HepG2 (cell line): Measurements from ENCODE around the gene KIF5B. TPM values are rescaled to one million over a fixed set of nuclear protein-coding genes. Genes with fewer than 3 reads are reported as not detected.

ENCODE experiments used
- EED ChIP-seq: sonication (generic); formaldehyde crosslinking; IDR thresholded peaks from 2 replicates; pipeline ENCODE4 v1.5.0; 2020; ENCODE audit warnings: mild to moderate bottlenecking, missing genetic modification reagents
- ELF3 ChIP-seq: IDR thresholded peaks from 2 replicates; pipeline ENCODE4 v1.6.1; 2016; ENCODE audit warnings: missing genetic modification reagents, missing compliant biosample characterization
- GABPA ChIP-seq, 2 experiments: IDR thresholded peaks; 2 replicates each; pipeline ENCODE4 v1.6.1; 2011 to 2016; ENCODE audit warnings: low read depth in 2 of 2, low read length in 1 of 2, missing biosample characterization in 1 of 2, missing genetic modification characterization in 1 of 2
- MIXL1 ChIP-seq: IDR thresholded peaks from 2 replicates; pipeline ENCODE4 v1.6.1; 2016
- PITX1 ChIP-seq: sonication (generic); formaldehyde crosslinking; IDR thresholded peaks from 2 replicates; pipeline ENCODE4 v1.5.1; 2020; ENCODE audit warnings: mild to moderate bottlenecking, missing genetic modification reagents
- RFX3 ChIP-seq: IDR thresholded peaks from 2 replicates; pipeline ENCODE4 v1.6.1; 2016; ENCODE audit warnings: missing biosample characterization, missing genetic modification reagents
- SOX13 ChIP-seq, 3 experiments: fragments of 450-650 bp in 1 of 3; sonication (generic) in 1 of 3; formaldehyde crosslinking in 1 of 3; IDR thresholded peaks in 2 of 3; conservative IDR thresholded peaks in 1 of 3; 2 replicates each; pipeline versions ENCODE4 v1.5.0 to v1.6.1; 2016 to 2020; ENCODE audit warnings: antibody characterized with exemption in 1 of 3, mild to moderate bottlenecking in 1 of 3, missing compliant biosample characterization in 1 of 3, missing genetic modification reagents in 1 of 3, moderate library complexity in 1 of 3
- TFDP2 ChIP-seq: sonication (generic); formaldehyde crosslinking; IDR thresholded peaks from 2 replicates; pipeline ENCODE4 v1.4.0; 2020; ENCODE audit warnings: missing genetic modification reagents
- ZBTB25 ChIP-seq: IDR thresholded peaks from 2 replicates; pipeline ENCODE4 v1.6.1; 2018; ENCODE audit warnings: missing genetic modification reagents
- ZBTB7B ChIP-seq: sonication (generic); formaldehyde crosslinking; IDR thresholded peaks from 2 replicates; pipeline ENCODE4 v1.4.0; 2020; ENCODE audit warnings: missing genetic modification reagents
- ZNF282 ChIP-seq: fragments of 450-650 bp; IDR thresholded peaks from 2 replicates; pipeline ENCODE4 v1.6.1; 2018; ENCODE audit not compliant: partially characterized antibody
- ZNF317 ChIP-seq: sonication (generic); formaldehyde crosslinking; IDR thresholded peaks from 2 replicates; pipeline ENCODE4 v1.5.0; 2020; ENCODE audit warnings: mild to moderate bottlenecking, missing genetic modification reagents
- ZNF337 ChIP-seq: sonication (generic); formaldehyde crosslinking; IDR thresholded peaks from 2 replicates; pipeline ENCODE4 v1.5.1; 2020; ENCODE audit warnings: missing genetic modification reagents, low read depth, mild to moderate bottlenecking, borderline replicate concordance
- ZNF777 ChIP-seq: sonication (generic); formaldehyde crosslinking; IDR thresholded peaks from 2 replicates; pipeline ENCODE4 v1.4.0; 2020; ENCODE audit warnings: missing genetic modification reagents
- polyA plus RNA-seq, 8 experiments: library from polyadenylated mRNA; depleted of rRNA in 3 of 8; stranded (reverse) in 7 of 8; unstranded in 1 of 8; fragments of >200 nt; fragmentation: Illumina TruSeq in 4 of 8; extraction: Trizol in 4 of 8; gene quantifications; 2 replicates each; pipeline versions ENCODE4 v1.2.1 to v1.2.3, GENCODE V29; 2011 to 2016; ENCODE audit warnings: low read depth in 4 of 8, missing spikeins in 1 of 8, mixed read lengths in 1 of 8; ENCODE audit not compliant: insufficient read depth in 1 of 8
- total RNA-seq, 5 experiments: library from RNA; depleted of rRNA; stranded (reverse); fragments of >200 nt; fragmentation: Illumina TruSeq; extraction: Trizol; gene quantifications; 2 replicates each; pipeline ENCODE4 v1.2.3, GENCODE V29; 2016; ENCODE audit warnings: low read depth in 1 of 5
- TF ChIP-seq, protein P1 (sequence below): sonication (generic); formaldehyde crosslinking; IDR thresholded peaks from 2 replicates; pipeline ENCODE4 v1.4.0; 2020; ENCODE audit warnings: mild to moderate bottlenecking, missing genetic modification reagents
- TF ChIP-seq, protein P2 (sequence below): IDR thresholded peaks from 2 replicates; pipeline ENCODE4 v1.6.1; 2016; ENCODE audit warnings: low read depth, control low read depth
- TF ChIP-seq, protein P3 (sequence below): sonication (generic); formaldehyde crosslinking; IDR thresholded peaks from 2 replicates; pipeline ENCODE4 v1.8.1; 2023; ENCODE audit warnings: mild to moderate bottlenecking, missing genetic modification reagents, borderline replicate concordance
- TF ChIP-seq, protein P4 (sequence below): IDR thresholded peaks from 2 replicates; pipeline ENCODE4 v1.6.1; 2016; ENCODE audit warnings: low read depth

Gene KIF5B
- total and polyA plus RNA-seq, 2 of the 13 experiments (the other 11 are each of a cell fraction or from before 2014, with no cell fraction given) = 34.3 to 133 TPM

DNA sequence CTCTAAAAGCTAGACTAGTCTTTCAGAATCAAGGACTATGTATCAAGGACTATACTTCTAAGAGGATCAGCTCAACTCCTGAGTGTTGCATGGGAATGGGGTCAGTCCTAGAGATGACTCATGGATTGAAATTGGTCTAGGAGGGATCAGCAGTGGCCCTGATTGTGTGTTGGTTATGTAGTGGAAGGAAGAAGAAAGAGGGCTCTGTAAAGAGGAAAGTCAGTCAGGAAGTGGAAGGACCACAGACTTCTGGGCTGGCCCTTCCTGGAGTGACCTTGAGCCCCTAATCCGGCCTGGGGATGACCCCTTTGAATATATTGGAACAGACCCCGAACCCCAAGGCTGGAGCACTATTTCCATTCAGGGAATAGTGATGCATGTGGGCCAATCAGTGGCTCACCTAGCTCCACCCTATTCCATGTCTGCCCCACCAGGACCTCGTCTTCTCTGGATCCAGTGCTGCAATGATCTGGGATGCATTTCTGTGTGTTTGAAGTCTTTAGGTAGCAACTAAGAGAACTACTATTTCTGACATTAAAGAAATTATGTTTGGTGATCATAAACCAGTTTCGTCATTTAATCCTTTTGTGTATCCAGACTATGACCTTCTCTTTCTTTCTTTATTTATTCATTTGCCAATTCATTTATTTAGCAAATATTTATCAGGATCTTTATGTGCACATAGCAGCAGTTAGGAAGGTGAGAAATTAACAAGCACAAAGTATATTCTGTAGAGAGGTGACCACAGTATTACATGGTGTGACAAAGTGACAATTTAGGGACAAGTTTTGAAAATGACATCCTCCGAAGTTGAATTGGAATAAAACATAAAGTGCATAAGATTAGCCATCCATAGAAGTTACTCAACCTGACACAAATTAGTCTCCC lies 48.6 kb upstream of the KIF5B start (continued):
- TF ChIP-seq, protein P1, sequence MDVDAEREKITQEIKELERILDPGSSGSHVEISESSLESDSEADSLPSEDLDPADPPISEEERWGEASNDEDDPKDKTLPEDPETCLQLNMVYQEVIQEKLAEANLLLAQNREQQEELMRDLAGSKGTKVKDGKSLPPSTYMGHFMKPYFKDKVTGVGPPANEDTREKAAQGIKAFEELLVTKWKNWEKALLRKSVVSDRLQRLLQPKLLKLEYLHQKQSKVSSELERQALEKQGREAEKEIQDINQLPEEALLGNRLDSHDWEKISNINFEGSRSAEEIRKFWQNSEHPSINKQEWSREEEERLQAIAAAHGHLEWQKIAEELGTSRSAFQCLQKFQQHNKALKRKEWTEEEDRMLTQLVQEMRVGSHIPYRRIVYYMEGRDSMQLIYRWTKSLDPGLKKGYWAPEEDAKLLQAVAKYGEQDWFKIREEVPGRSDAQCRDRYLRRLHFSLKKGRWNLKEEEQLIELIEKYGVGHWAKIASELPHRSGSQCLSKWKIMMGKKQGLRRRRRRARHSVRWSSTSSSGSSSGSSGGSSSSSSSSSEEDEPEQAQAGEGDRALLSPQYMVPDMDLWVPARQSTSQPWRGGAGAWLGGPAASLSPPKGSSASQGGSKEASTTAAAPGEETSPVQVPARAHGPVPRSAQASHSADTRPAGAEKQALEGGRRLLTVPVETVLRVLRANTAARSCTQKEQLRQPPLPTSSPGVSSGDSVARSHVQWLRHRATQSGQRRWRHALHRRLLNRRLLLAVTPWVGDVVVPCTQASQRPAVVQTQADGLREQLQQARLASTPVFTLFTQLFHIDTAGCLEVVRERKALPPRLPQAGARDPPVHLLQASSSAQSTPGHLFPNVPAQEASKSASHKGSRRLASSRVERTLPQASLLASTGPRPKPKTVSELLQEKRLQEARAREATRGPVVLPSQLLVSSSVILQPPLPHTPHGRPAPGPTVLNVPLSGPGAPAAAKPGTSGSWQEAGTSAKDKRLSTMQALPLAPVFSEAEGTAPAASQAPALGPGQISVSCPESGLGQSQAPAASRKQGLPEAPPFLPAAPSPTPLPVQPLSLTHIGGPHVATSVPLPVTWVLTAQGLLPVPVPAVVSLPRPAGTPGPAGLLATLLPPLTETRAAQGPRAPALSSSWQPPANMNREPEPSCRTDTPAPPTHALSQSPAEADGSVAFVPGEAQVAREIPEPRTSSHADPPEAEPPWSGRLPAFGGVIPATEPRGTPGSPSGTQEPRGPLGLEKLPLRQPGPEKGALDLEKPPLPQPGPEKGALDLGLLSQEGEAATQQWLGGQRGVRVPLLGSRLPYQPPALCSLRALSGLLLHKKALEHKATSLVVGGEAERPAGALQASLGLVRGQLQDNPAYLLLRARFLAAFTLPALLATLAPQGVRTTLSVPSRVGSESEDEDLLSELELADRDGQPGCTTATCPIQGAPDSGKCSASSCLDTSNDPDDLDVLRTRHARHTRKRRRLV = no peak
- TF ChIP-seq ELF3 (CRISPR knock-in tag) (peak; percentile 49; the same call in 1 of the 2 replicates), ZNF317 (no peak), ZBTB7B (CRISPR knock-in tag) (peak; percentile 91; the same call in 1 of the 2 replicates), RFX3 (CRISPR knock-in tag) (no peak), PITX1 (peak; percentile 65), SOX13 (IDR thresholded peaks at IDR 0.05) (0 out of 2 replicates have a peak, but pooled peaks have one; percentile 16), SOX13 (CRISPR knock-in tag; conservative IDR thresholded peaks at IDR 0.05 in 1 of 2, IDR thresholded peaks at IDR 0.05 in 1 of 2) (peak in 1 of 2 experiments; percentile 49; a peak in 2 of 4 replicates), ZBTB25 (CRISPR knock-in tag) (no peak), MIXL1 (CRISPR knock-in tag) (no peak), GABPA (IDR thresholded peaks at IDR 0.05; ENCODE audit: low read depth, low read length) (no peak), GABPA (CRISPR knock-in tag; IDR thresholded peaks at IDR 0.05; ENCODE audit: low read depth) (no peak), ZNF282 (no peak), ZNF777 (CRISPR knock-in tag) (no peak), TFDP2 (CRISPR knock-in tag) (no peak), ZNF337 (CRISPR knock-in tag) (no peak), EED (CRISPR knock-in tag) (no peak)
- TF ChIP-seq, protein P2, sequence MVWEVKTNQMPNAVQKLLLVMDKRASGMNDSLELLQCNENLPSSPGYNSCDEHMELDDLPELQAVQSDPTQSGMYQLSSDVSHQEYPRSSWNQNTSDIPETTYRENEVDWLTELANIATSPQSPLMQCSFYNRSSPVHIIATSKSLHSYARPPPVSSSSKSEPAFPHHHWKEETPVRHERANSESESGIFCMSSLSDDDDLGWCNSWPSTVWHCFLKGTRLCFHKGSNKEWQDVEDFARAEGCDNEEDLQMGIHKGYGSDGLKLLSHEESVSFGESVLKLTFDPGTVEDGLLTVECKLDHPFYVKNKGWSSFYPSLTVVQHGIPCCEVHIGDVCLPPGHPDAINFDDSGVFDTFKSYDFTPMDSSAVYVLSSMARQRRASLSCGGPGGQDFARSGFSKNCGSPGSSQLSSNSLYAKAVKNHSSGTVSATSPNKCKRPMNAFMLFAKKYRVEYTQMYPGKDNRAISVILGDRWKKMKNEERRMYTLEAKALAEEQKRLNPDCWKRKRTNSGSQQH (CRISPR knock-in tag) = no peak
- TF ChIP-seq, protein P3, sequence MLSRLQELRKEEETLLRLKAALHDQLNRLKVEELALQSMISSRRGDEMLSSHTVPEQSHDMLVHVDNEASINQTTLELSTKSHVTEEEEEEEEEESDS (CRISPR knock-in tag) = no peak
- TF ChIP-seq, protein P4, sequence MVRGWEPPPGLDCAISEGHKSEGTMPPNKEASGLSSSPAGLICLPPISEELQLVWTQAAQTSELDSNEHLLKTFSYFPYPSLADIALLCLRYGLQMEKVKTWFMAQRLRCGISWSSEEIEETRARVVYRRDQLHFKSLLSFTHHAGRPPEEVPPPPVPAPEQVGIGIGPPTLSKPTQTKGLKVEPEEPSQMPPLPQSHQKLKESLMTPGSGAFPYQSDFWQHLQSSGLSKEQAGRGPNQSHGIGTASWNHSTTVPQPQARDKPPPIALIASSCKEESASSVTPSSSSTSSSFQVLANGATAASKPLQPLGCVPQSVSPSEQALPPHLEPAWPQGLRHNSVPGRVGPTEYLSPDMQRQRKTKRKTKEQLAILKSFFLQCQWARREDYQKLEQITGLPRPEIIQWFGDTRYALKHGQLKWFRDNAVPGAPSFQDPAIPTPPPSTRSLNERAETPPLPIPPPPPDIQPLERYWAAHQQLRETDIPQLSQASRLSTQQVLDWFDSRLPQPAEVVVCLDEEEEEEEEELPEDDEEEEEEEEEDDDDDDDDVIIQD (CRISPR knock-in tag) = no peak
